Hepatocyte (in vitro differentiated cells): ENCODE results near the gene HBG1.

ENCODE experiments used
- CTCF ChIP-seq: fragments of 200-600 bp; sonication (generic); IDR thresholded peaks from 2 replicates; pipeline ENCODE4 v1.5.1; 2016; ENCODE audit warnings: antibody characterized with exemption, mild to moderate bottlenecking; ENCODE audit not compliant: poor library complexity
- EZH2 ChIP-seq: fragments of 200-600 bp; sonication (generic); IDR thresholded peaks from 2 replicates; pipeline ENCODE4 v1.6.1; 2016; ENCODE audit warnings: antibody characterized with exemption, mild to moderate bottlenecking, borderline replicate concordance

- TF ChIP-seq CTCF (no peak), EZH2 (no peak)
Observed at GRCh38 chr11:5233307-5233706, 16.4 kb downstream of the HBG1 start.
